Heart left ventricle (tissue), 13 donors: ENCODE data around the gene TMEM100.

Experiments used
- CTCF ChIP-seq, 12 donors: fragments of 200-600 bp; sonication (generic) in 4 of 12; IDR thresholded peaks; one replicate each; pipeline versions ENCODE4 v1.5.0 to v1.8.0; 2018 to 2022; ENCODE audit warnings: antibody characterized with exemption in 12 of 12, mild to moderate bottlenecking in 5 of 12
- POLR2A ChIP-seq, 2 donors: fragments of 450-650 bp; IDR thresholded peaks; one replicate each; pipeline ENCODE4 v1.6.1; 2017; ENCODE audit warnings: antibody characterized with exemption in 2 of 2, mild to moderate bottlenecking in 2 of 2, moderate library complexity in 2 of 2
- donor health status: ischemic (EF 13 %, LVEDD 7.1; RV severe dilation, severe dysfunction).
- donor health status: DM: no; HTN: yes; CAD: no.
- donor health status: DM: no; HTN: no; CAD: no.
- donor health status: ischemic (EF 25% LVEDD 6.9; RV normal size, moderate dysfunction).
- donor health status: ischemic (EF 25% LVEDD 5.7; RV mildly dilated, moderate dysfunction).
- donor health status: ischemic (EF 35%, LVEDD 5.7; RV mildly dilated, moderate dysfunction).
- donor health status: nonischemic (EF 11% LVEDD 7.7; RV severe dilation, severe dysfunction).
- donor health status: DM: yes; HTN: yes; CAD: no.
- donor health status: PGD.
- donor health status: ischemic (EF 29% LVEDD 5.4; RV normal size, mild dysfunction).
- donor health status: nonischemic (EF 23%, LVEDD 6.1; RV moderate dilation, normal function).

GRCh38 chr17:55672585-55673501, 49.8 kb downstream of the TMEM100 start:
- TF ChIP-seq POLR2A (IDR thresholded peaks at IDR 0.05) (no peak), CTCF (IDR thresholded peaks at IDR 0.05) (no peak)
